NCI-H1092 (cell line): ENCODE measurements around the gene DROSHA.
"Not testable (repeated sequence)": the region's sequence is repeated elsewhere in the genome, so short reads cannot be mapped to it uniquely, and the experiment has no call there.

Source experiments
- DNase-seq: peaks from one replicate; lab custom pipeline; 2025; lab: John Stamatoyannopoulos, UW

DROSHA gene

DNA sequence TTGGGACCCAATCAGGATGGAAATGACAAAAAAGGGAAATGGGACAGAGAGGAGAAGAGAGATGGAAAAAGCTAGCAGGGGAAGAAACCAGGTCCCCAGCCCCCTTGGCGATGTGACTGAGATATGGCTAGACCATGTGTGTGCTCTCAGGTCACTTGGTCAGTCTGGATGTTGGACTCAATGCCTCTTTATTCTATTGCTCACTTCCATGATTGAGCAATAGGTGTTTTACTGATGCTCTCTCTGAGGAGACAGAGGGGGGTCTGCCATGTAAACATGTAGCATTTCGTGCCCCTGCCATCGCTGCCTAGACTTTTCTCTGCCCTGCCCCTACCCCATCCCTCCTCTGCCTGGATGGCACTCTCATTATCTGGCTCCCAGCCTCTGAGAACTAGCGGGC is 150.6 kb downstream of the DROSHA start:
- no peak for DNase-seq

- DNase-seq = no peak
Measured at GRCh38 chr5:31380049-31380448, 151.8 kb downstream of the DROSHA start.

DNA sequence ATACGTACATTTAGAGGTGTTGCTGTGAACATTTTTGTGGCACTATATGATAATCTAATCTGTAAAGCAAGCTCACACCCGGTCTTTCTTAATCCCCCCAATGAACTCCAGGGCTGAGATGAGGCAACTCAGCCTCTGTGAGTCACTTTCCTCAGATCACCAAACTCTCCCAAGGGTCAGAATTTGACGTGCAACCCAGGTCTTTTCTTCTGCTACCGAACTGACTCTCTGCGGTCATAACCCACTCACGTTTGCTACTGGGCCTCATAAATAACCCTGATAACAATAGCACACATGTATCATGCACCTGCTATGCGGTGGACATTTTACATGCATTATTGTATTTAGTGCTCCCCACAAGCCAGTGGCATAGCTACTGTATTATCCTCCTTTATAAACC is 153.1 kb downstream of the DROSHA start:
- DNase-seq = no peak

DNA sequence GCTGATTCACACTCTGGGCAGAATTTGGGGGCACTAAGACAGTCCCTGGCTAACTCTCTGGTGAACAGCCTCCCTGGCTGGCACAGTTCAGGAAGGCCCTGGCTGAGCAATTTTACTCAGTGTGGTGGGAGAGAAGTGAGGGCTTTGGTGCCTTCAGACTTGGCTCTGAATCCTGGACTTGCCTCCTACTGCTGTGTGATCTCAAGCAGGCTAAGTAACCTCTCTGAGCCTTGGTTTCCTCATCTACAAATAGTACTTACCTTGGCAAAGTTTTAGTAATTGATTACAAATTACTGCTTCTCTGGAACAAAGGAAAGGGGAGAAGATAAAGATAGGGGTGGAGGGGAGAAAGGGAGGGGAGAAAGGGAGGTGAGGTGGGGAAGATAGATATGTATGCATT is 153.8 kb downstream of the DROSHA start:
- DNase-seq = no peak

GRCh38 chr5:31377274-31377946 is 154.5 kb downstream of the DROSHA start:
- DNase-seq = no peak

DNA sequence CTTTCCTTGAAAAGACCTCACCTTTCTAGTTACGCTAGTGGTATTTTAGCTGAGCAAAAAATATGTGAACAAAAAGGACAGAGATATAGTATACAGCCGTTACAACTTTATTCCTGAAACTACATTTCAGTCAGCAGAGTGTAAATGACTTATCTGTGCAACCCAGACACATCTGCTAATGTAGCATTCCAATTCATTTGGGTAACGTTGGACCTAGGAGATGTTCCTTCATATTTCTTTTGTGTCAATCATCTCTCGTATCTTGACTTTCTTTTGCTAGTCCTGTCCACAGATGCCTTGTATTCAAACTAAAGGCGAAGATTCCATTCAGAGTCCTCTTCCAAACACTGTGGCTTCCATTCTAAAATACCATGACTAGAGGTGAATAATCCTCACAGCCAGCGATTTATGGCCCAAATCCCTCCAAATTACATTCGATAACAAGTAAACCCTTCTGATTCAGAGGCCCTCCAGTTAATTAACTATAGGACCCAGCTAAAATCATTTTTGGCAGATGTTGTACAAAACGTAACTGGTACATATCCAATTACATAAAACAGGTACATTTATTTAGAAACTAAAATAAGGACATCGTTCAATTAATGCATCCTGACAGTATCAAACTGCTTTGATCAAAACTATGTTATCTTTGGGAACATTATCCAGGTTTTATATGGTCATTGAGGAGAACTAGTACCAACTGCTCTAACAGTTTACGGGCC is 155.7 kb downstream of the DROSHA start:
- DNase-seq = no peak

- DNase-seq = no peak
Measured at GRCh38 chr5:31372124-31372523, 159.8 kb downstream of the DROSHA start.

- no peak for DNase-seq
Measured at GRCh38 chr5:31366941-31367340, 165.0 kb downstream of the DROSHA start.

DNA sequence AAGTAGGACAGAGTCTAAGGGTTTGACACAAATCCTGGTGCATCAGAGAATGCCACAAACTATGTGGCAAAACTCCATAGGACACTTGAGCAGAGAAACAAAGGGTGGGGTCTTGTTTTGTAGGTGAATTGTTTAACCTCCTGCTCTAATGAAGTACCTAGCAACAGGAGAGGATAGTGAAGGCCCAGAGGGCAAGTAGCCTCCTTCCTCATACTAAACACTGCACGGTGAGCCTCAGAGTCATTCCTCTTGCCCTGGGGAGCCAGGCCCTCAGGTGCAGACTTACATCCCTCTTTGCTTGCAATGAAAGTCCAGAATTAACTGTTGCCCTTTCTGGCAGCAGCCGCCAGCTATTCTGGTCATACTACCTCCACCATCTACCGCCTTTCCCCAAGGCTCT is 166.1 kb downstream of the DROSHA start:
- no peak for DNase-seq

DNA sequence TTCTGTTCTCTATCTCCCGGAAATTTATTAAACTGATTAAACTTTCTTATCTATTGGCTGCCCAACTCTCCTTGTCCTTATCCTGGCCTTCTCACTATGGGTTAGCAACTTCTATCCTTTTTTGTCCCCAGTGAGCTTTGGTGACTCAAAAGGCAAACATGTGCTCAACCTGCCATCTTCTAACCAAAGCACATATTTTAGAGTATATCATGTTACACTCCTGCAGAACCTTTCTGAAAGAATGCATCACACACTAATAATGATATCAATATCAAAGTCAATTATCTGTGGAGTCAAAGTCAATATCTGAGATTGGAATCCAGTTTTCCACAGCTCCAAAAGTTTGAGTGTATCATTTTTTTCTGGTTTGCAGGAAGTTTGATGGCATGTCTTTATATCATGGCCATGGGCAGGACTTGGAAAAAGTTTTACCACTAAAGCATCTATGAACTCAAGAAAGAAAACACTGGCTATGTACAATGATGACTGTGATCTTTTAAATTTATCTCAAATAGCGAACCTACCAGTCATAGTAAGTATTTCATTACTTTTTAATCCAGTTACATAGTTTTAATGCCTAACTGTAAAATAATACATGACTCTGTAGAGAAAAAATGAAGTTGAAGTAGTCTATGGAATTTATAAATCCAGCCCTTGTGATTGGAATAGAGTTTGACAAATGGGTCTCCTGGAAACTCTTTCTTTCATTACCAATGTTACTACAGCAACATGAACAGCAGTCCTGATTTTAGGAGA is 166.8 kb downstream of the DROSHA start:
- DNase-seq = no peak

- no peak for DNase-seq
Measured at GRCh38 chr5:31362931-31363568, 168.8 kb downstream of the DROSHA start.

DNA sequence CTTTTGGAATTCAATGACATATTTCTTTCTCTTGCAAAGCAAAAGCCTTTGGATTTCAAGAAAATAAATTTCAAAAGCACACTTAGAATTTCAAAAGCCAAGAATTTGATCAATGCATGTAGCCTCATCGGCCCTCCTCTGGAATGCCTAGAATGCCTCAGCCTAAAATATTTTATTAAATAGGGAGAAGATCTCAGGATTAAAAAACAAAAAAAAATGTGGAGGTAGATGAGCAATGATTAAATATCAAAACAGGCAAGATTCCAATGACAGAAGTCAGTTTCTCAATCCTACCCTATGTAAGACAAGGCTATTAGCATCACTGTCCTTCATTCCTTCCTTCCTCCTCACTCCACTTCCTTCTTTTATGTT is 169.4 kb downstream of the DROSHA start:
- DNase-seq = no peak

DNA sequence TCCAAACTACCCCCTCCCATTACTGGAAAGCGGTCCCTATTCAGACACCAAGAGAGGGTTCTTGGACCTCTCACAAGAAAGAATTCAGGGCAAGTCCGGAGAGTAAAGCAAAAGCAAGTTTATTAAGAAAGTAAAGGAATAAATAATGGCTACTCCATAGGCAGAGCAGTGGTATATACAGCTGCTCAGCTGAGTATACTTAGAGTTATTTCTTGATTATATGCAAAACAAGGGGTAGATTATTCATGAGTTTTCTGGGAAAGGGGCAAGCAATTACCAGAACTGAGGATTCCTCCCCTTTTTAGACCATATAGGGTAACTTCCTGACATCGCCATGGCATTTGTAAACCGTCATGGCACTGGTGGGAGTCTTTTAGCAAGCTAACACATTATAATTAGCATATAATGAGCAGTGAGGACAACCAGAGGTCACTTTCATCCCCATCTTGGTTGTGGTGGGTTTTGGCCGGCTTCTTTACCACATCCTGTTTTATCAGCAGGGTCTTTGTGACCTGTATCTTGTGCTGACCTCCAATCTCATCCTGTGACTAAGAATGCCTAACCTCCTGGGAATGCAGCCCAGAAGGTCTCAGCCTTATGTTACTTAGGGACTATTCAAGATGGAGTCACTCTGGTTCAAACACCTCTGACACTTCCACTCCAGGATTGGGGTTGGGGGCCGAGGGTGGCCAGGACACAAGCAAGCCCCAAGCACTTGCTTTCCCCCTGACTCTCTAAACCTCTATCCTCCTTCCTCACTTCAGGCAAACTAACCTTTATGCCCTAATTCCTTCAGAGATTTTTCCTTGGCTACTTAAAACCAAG is 170.0 kb downstream of the DROSHA start:
- DNase-seq = not testable (repeated sequence)

DNA sequence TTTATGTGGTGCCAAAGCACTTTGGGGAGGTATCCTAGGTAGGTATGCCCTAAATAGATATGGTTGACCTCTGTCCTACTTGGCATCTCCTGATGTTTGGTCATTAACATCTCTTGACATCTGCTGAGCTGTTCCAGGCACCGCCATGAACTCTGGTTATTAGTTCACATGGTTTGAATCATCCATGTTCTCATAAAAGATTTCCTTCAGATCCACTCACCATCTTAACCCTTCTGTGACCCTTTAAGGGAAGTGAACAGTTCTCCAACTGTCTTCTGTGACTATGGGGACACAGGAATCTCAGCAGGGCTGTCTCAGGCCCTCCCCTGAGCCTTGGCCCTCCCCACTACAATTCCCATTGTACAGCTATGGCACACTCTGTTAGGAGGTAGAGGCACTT is 170.7 kb downstream of the DROSHA start:
- no peak for DNase-seq

GRCh38 chr5:31359839-31360238 is 172.1 kb downstream of the DROSHA start:
- DNase-seq = no peak

DNA sequence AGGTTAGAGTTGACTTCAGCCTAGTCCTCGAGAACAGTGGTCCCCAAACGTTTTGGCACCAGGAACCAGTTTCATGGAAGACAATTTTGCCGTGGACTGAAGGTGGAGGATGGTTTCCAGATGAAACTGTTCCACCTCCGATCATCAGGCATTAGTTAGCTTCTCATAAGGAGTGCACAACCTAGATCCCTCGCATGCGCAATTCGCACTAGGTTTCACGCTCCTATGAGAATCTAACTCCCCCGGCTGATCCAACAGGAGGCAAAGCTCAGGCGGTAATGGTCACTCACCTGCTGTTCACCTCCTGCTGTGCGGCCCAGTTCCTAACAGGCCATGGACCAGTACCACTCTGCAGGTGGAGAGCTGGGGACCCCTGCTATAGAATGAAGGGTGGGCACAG is 174.9 kb downstream of the DROSHA start:
- DNase-seq = no peak

- no peak for DNase-seq
Measured at GRCh38 chr5:31355337-31355736, 176.6 kb downstream of the DROSHA start.
